COLO829 (cell line): Measurements from ENCODE around the gene TIFAB.
A peak's percentile ranks its signal among the peaks of the same experiment; 100 is the strongest.

Experiments
- DNase-seq: peaks from one replicate; pipeline ENCODE4 v3.0.0; 2012; ENCODE audit warnings: low spot score

TIFAB gene

DNA sequence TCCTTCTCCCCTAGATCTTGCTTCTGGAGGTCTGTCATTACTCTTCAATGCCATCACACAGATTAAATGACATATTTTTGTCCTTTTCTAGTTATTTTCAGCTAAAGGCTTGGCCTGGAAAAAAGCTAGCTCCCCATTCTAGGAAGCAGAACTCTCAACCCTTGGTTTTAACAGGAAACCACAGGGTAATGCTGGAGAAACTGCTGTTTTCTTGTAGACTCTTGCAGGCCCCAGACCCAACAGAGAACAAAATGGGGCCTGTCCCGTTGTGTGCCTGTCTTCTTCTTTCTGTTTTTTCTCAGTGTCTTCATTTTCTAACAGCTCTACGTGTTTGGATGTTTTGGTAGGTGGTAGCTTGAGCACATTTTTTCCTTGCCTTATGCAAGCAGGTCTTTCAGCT, 26.5 kb downstream of the TIFAB start:
- DNase-seq, result no peak

DNA sequence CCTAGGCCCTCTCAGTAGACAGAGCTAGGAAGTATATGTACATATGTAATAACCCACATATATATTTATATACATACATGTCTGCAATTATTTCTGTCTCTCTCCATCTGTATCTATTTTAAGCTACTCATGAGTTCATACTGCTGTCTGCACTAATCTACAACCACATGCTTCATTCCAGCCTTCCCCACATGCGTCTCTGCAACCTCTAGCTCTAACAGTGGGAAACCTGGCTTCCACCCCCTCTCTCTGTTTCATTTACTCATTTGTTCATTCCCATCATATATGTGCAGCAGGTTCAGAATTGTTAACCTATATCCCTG, 28.3 kb downstream of the TIFAB start:
- DNase-seq, result no peak

DNA sequence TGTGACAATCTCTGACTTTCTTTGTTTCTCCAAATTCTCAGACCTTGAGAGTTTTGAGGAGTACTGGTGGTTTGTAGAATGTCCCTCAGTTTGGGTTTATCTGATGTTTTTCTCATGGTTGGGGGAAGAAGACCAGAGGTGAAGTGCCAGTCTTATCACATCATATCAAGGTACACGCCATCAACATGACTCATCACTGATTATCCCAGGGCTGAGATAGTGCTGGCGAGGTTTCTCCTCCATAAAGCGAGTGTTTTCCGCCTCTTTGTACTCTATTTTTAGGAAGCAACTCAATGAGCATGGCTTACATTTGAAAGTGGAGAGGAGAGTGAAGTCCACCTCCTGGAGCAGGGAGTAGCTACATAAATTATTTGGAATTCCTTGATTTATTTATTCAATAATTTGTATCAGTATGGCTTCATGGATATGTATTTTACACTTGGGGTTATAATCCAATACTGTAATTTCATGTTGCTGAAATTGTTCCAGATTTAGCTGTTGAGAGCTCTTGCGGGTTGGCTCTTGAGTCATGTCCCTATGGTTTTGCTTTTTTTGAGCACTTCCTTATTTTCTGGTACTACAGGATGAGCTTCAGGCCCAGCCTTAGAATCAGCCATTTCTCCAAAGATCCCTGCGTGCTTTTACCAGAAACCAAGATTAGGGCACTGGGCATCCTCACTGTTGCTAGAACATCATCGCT, 28.9 kb downstream of the TIFAB start:
- no peak for DNase-seq

DNA sequence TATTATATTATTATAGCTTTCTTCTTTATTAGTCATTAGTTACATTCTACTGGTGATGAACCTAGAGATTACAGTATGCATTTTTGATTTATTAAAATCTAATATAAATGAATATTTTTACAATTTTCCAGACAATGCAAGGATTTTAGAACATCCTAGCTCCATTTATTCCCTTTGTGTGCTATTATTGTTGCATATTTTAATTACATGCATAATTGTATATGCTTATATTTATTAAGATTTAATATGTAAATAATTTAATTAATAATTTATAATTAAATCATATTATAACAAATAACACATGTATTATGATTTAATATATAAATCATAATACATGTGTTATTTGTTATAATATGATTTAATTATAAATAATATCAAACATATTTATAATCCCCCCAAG, 29.7 kb downstream of the TIFAB start:
- DNase-seq, result no peak

DNA sequence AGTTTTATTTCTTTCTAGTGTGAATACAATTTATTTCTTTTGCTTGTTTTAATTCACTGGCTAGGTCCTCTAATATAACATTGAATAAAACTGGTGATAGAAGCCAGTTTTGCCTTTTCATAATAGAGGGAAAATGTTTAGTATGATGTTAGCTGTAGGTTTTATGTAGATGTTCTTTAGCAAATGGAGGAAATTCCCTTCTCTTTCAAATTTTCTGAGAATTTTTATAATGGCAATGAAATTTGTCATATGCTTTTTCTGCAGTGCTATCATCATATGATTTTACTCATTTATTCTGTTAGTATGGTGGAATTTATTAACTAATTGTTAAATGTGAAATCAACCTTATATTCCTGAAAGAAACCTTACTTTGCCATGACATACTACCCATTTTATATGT, 35.1 kb downstream of the TIFAB start:
- DNase-seq, result no peak

DNA sequence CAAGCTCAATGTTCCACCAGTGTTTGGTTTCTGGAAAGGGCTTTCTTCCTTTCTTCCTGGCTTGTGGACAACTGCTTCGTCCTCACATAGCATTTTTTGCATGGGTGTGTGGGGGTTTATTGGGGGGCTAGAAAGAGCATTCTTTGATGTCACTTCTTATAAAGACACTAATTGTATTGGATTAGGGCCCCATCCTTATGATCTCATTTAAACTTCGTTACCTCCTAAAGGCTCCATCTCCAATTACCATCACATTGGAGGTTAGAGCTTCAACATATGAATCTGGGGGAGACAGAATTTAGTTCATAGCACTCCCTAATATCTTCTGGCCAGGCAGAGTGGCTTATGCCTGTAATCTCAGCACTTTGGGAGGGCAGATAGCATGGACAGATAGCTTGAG, 47.1 kb downstream of the TIFAB start:
- DNase-seq, result no peak

DNA sequence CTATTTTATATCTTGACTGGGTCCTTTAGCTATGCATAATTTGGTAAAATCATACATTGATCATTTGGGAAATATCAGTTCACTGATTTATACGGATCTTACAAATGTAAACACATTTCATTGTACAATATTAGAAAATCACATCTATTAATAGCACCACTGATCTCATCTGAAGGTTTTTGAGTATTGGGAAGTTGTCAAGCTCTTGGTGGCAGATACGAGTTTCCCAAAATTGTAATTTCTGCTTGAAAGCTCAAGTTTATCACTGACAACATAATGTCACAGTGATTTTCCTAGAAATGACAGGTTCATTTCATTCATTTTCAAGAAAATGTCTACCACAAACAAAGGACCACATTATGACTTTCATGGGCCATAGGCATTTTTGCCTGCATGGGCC, 50.1 kb downstream of the TIFAB start:
- no peak for DNase-seq

DNA sequence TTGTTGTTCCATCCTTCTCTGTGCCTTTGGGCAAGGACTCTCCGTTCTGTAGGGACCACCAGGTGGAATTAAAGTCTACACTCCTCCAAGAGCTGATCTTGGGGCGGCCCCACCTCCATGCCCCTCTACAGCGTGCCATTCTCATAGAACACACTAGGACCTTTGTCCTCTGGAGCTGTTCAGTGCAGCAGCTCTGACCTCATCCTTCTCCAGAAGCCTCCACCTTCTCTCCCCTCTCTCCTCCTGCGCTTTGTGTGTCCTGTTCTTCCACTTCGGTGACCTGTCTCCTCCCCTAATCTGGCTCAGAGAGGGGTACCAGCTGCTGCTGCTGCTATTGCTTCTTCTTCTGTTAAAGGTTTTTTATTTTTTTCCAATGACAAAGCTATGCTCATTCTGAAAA, 51.3 kb downstream of the TIFAB start:
- DNase-seq, result no peak

DNA sequence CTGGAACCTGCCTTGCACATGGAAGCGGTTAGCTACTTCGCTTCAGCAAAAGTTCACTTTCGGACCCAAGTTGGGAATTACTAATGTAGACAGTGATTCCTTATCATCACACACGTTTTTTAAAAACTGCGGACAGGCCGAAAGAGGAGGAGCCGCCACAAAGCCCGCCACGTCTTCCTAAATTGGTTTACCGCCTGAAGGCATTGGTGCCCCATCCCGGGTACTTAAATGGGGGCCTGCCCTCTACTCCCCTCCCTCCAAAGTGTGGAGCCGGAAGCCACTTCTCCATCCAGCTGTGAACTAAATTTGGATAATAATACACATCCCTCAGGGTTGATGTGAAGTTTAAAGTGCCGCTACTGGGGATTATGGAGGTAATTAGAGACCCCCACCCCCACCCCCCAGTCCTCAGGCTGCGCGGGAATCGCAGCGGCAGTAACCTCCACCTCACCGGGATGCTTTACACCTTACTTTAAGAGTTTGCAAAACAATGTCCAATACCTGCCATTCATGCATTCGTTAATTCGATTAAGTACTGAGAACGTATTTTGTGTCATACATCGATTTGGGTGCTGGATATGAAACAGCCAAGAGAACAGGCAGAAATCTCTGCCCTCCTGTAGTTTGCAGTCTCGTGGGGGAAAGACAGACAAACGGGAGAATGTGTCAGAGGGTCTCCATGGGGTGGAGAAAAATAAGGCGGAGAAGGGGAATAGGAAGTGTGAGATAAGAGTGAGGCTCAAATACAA, 52.2 kb downstream of the TIFAB start:
- DNase-seq, result no peak

DNA sequence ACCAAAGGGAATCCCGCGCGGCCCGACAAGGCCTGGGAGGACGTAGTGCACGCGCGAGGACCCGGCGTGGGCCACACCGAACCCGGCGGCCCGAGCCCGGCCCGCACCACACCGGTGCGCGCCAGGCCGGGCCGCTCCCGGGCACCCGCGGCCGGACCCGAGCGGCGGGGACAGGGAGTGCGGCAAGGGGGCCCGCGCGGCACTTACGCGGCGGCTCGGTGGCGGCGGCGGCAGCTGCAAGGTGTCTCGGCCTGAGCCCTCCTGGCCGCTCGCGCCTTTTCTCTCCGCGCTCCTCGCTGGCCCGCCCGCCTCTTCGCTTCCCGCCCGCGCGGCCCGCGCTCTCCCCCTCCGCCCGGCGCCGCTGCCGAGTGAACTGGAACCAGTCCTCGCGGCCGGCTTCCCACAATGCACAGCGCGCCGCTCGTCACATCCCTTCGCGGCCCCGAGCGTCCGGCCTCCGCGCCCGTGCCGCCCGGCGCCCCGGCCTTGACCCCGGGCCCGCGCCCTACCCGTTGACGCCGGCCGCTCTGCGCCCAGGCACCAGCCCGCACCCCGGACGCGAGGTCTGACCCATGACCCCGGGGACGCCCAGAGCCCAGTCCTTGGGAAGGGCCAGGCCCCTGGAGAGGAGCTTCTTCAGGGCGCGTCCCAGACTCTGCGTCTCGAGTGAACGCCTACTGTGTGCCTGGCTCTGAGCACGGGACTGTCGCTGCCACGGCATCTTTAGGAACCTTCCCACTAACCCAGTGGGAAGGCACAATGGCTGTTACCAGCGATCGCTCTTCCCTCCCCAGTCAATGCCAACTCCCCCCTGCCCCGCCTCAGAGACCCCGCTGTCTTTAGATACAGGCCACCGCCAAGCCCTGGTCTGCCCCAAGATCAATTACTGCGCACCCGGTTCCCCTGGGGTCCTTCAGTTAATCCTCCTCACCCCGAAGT, 53.0 kb downstream of the TIFAB start, which contains the start of gene MACROH2A1:
Gene MACROH2A1, minus strand, starts transcription at position 377 of the 939 bp plus-strand sequence. CDS start 10,138 bp downstream, outside the sequence.
- peak; percentile 30 for DNase-seq

DNA sequence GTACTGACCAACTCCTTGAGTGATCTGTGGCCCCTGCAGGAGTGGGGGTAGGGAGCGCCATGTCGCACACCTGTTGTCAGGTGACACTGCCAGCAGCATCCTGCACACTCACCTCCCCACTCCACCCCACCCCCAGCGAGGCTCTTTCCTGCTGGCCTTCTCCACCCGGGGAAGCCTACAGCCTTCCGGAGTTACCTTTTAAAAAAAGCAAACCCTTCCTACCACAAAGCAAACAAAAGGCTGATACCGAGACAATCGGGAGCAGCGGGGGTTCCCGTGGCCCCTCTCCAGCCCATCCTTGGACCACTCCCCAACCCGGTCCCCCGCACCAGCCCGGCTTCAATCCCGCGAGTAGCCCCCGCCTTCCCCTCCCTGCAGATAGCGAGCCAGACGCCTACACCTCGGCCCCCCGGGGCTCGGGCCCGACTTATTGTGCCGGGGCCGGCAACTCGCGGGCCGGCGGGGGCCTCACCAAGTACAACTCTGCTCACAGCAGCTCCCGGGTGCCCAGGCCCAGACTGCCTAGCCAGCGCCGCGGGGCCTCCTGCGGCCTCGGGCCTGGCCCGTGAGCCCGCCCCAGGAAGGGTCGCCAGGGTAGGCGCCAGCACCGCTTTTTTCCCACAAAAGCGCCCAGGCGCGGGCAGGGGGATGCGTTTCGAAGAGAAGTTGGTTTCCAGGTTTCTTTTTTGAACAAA, 53.8 kb downstream of the TIFAB start:
- DNase-seq, result no peak
